ENCODE measurements around the gene RNF144A. TPM values are rescaled to one million over a fixed set of nuclear protein-coding genes. Genes with fewer than 3 reads are reported as not detected.

Gene RNF144A
- total RNA-seq, 1 donor from 2014 or later: 16.6 TPM

DNA sequence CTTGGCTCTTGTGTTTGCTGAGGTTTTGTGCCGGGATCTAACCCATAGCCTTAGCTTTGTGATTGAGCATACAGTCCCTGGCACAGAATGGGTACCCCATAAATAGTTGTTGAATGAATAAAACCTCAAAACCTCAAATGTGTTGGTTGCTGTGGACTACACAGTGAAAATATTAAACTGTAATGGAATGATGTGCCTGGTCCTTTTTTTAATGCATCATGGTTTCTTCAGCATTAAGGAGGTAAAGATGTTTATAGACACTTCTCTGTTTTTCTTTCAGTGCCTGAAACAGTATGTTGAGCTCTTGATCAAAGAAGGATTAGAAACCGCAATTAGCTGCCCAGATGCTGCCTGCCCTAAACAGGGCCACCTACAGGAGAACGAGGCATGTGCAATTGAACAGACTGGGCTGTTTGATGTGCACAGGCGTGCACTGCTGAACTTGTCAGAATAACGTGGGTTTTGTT, 97.0 kb downstream of the RNF144A start:
- H3K27ac Mint-ChIP-seq: peak overlapping the region; percentile 1
- DNase-seq (ENCODE audit: low spot score): no peak

DNA sequence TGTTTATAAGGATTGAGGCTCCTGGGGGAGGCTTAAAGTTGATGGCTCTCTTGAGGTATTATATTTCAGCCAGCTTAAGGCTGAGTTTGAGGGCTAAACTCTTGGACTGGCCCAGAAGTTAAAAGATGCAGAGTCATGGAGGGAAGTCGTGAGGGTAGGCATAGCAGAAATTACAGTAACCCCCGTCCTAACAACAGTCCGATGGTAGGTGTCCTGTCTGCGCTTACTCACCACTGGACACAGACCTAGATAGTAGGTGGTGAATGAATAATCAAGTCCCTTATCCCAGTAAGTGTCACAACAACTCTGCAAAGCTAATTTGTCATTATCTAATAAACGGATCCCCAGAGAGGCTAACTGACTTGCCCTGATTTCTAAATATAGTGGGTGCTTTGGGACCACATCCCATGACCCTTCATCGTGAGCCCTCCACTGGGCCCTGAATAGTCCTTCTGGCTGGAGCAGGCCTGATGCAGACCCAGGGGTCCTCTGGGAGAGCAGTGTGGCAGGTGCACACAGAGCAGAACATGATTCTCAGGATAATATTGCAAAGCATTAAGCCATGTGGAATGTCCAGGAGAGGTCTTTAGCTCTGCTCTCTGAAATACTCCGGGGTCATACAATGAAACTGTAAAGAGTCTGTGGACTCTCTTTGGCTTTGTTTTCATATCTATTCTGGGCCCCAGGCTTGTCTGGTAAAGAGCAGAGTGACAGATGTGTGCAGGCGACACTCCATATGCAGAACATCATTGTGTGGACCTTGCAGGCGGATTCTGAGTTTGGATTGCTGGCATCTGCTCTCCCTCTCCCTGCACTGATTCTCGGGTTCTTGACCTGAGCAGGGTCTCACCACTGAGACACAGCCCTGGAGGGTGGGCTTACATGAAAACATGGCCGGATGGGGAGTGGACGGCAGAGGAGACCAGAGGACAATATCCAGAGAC, 98.1 kb downstream of the RNF144A start:
- no peak for DNase-seq (ENCODE audit: low spot score)
- H3K27me3 Mint-ChIP-seq (ENCODE audit: insufficient read depth): no peaks in the 10 kb centered on the region
- no peak overlapping the region for H3K4me3 Mint-ChIP-seq
- no peaks in the 10 kb centered on the region for H3K9me3 Mint-ChIP-seq
- H3K36me3 Mint-ChIP-seq (ENCODE audit: low read depth): no peaks in the 10 kb centered on the region
- intact Hi-C loops (cut with micrococcal nuclease): no loop called here
- peak overlapping the region; percentile 13 for H3K27ac Mint-ChIP-seq
- H3K4me1 Mint-ChIP-seq (ENCODE audit: low read depth): peaks cover 18% of the 10 kb centered on the region

More for the DNA sequence above, 97.0 kb downstream of the RNF144A start:
- Mint-ChIP-seq H3K27me3 (ENCODE audit: insufficient read depth) (no peaks in the 10 kb centered on the region), H3K4me3 (no peak overlapping the region), H3K9me3 (no peaks in the 10 kb centered on the region), H3K36me3 (ENCODE audit: low read depth) (no peaks in the 10 kb centered on the region), H3K4me1 (ENCODE audit: low read depth) (peaks cover 18% of the 10 kb centered on the region)
- intact Hi-C loops (cut with micrococcal nuclease): loop anchor here (1.0 kb wide), 1 partner anchor 117 kb away; no protein-coding TSS in a partner anchor

- Mint-ChIP-seq H3K27me3 (ENCODE audit: insufficient read depth) (no peaks in the 10 kb centered on the region), H3K9me3 (no peaks in the 10 kb centered on the region), H3K4me1 (ENCODE audit: low read depth) (peaks cover 13% of the 10 kb centered on the region), H3K4me3 (no peak overlapping the region), H3K27ac (no peak overlapping the region), H3K36me3 (ENCODE audit: low read depth) (peaks cover 3% of the 10 kb centered on the region)
- DNase-seq (ENCODE audit: low spot score): no peak
- intact Hi-C loops (cut with micrococcal nuclease): no loop called here
These were observed 98.9 kb downstream of the RNF144A start for GRCh38 chr2:7016148-7016547.

- H3K4me3 Mint-ChIP-seq: no peak overlapping the region
These were observed 99.5 kb downstream of the RNF144A start for GRCh38 chr2:7016601-7017211.

DNA sequence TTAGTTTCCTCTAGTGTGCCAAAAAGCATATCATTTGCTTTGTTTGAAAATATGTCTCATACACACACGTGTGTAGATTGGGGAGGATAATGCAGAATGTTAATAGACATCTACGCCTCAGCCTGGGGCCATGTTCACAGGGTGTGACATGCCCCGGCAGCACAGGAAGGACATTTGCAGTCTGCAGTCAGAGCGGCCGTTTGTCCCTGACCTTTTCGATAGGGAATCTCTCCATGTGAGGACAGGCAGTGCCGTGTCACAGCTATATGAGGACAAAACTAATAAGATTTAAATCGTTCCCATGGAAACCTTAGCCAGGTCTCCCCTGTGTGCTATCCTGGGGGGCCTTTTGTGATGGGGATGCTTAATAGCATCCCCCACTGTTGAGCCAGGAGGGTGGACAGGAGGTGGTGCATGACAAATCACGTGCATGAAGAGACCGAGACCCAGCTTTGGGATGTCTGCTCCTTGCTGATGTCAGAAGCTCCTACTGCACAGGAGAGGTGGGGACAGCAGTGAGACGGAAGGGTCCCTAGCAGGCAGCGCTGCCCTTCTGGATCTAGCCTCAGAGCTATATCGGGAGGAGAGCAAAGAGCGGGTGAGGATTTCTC, 100.6 kb downstream of the RNF144A start:
- H3K9me3 Mint-ChIP-seq: no peaks in the 10 kb centered on the region
- no peak for DNase-seq (ENCODE audit: low spot score)
- H3K27me3 Mint-ChIP-seq (ENCODE audit: insufficient read depth): no peaks in the 10 kb centered on the region
- H3K4me3 Mint-ChIP-seq: no peak overlapping the region
- H3K36me3 Mint-ChIP-seq (ENCODE audit: low read depth): peaks cover 8% of the 10 kb centered on the region
- no peak overlapping the region for H3K27ac Mint-ChIP-seq
- intact Hi-C loops (cut with micrococcal nuclease): no loop called here
- peaks cover 13% of the 10 kb centered on the region for H3K4me1 Mint-ChIP-seq (ENCODE audit: low read depth)

More at GRCh38 chr2:7016601-7017211, 99.5 kb downstream of the RNF144A start:
- Mint-ChIP-seq H3K27me3 (ENCODE audit: insufficient read depth) (no peaks in the 10 kb centered on the region), H3K36me3 (ENCODE audit: low read depth) (peaks cover 8% of the 10 kb centered on the region), H3K9me3 (no peaks in the 10 kb centered on the region), H3K4me1 (ENCODE audit: low read depth) (peaks cover 13% of the 10 kb centered on the region), H3K27ac (no peak overlapping the region)
- no peak for DNase-seq (ENCODE audit: low spot score)
- intact Hi-C loops (cut with micrococcal nuclease): no loop called here

GRCh38 chr2:7018282-7018701, 101.1 kb downstream of the RNF144A start:
- intact Hi-C loops (cut with micrococcal nuclease): no loop called here
- H3K9me3 Mint-ChIP-seq: no peaks in the 10 kb centered on the region
- no peak for DNase-seq (ENCODE audit: low spot score)

GRCh38 chr2:7018767-7019166, 101.6 kb downstream of the RNF144A start:
- H3K4me1 Mint-ChIP-seq (ENCODE audit: low read depth): peaks cover 9% of the 10 kb centered on the region
- peaks cover 8% of the 10 kb centered on the region for H3K36me3 Mint-ChIP-seq (ENCODE audit: low read depth)
- intact Hi-C loops (cut with micrococcal nuclease): no loop called here
- no peak overlapping the region for H3K4me3 Mint-ChIP-seq
- no peak overlapping the region for H3K27ac Mint-ChIP-seq
- H3K27me3 Mint-ChIP-seq (ENCODE audit: insufficient read depth): no peaks in the 10 kb centered on the region
- no peak for DNase-seq (ENCODE audit: low spot score)
- no peaks in the 10 kb centered on the region for H3K9me3 Mint-ChIP-seq

More at GRCh38 chr2:7018282-7018701, 101.1 kb downstream of the RNF144A start:
- H3K27ac Mint-ChIP-seq: no peak overlapping the region
- H3K4me1 Mint-ChIP-seq (ENCODE audit: low read depth): peaks cover 13% of the 10 kb centered on the region
- H3K27me3 Mint-ChIP-seq (ENCODE audit: insufficient read depth): no peaks in the 10 kb centered on the region
- H3K4me3 Mint-ChIP-seq: no peak overlapping the region
- H3K36me3 Mint-ChIP-seq (ENCODE audit: low read depth): peaks cover 8% of the 10 kb centered on the region

GRCh38 chr2:7019191-7019590, 102.0 kb downstream of the RNF144A start:
- Mint-ChIP-seq H3K4me3 (no peak overlapping the region), H3K9me3 (no peaks in the 10 kb centered on the region), H3K27me3 (ENCODE audit: insufficient read depth) (no peaks in the 10 kb centered on the region), H3K4me1 (ENCODE audit: low read depth) (peaks cover 4% of the 10 kb centered on the region), H3K36me3 (ENCODE audit: low read depth) (peaks cover 8% of the 10 kb centered on the region), H3K27ac (no peak overlapping the region)
- DNase-seq (ENCODE audit: low spot score): no peak
- intact Hi-C loops (cut with micrococcal nuclease): no loop called here

DNA sequence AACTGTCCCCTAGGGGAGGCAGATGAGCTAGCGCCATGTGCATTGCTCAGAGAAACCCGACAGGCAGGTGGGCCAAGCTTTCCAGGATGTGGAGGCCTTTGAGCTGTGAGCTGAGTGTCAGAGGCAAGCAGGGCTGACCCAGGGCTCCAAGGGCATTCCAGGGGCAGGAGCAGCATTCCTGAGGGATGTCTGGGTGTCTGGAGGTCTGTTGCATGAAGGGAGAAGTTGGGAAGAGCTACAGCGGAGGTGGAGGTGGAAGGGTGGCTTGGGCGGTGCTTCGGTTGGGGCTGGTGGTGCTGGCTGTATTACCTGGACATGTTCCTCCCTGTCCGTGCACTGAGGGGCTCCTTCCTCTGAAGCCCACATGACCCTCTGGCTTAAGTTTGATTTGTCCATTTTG, 102.8 kb downstream of the RNF144A start:
- Mint-ChIP-seq H3K9me3 (no peaks in the 10 kb centered on the region), H3K27me3 (ENCODE audit: insufficient read depth) (no peaks in the 10 kb centered on the region), H3K36me3 (ENCODE audit: low read depth) (peaks cover 8% of the 10 kb centered on the region), H3K4me1 (ENCODE audit: low read depth) (no peaks in the 10 kb centered on the region), H3K4me3 (no peak overlapping the region), H3K27ac (no peak overlapping the region)
- intact Hi-C loops (cut with micrococcal nuclease): no loop called here
- no peak for DNase-seq (ENCODE audit: low spot score)

DNA sequence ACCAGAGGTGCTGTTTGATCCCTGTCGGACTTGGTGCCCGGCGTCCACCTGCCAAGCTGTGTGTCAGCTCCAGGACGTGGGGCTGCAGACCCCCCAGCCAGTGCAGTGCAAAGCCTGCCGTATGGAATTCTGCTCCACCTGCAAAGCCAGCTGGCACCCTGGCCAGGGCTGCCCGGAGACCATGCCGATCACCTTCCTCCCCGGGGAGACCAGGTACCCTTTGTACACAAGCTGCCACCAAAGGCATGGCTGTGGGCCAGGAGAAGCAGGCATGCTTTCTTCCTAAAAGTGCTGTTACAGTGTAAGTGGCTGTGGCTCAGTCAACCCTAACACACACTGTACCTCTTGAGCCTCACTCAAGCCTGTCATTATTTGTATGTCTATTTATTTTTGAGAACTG, 103.3 kb downstream of the RNF144A start:
- intact Hi-C loops (cut with micrococcal nuclease): no loop called here
- no peaks in the 10 kb centered on the region for H3K27me3 Mint-ChIP-seq (ENCODE audit: insufficient read depth)
- no peak overlapping the region for H3K27ac Mint-ChIP-seq
- no peak for DNase-seq (ENCODE audit: low spot score)
- H3K9me3 Mint-ChIP-seq: no peaks in the 10 kb centered on the region
- peaks cover 8% of the 10 kb centered on the region for H3K36me3 Mint-ChIP-seq (ENCODE audit: low read depth)
- no peaks in the 10 kb centered on the region for H3K4me1 Mint-ChIP-seq (ENCODE audit: low read depth)
- no peak overlapping the region for H3K4me3 Mint-ChIP-seq

DNA sequence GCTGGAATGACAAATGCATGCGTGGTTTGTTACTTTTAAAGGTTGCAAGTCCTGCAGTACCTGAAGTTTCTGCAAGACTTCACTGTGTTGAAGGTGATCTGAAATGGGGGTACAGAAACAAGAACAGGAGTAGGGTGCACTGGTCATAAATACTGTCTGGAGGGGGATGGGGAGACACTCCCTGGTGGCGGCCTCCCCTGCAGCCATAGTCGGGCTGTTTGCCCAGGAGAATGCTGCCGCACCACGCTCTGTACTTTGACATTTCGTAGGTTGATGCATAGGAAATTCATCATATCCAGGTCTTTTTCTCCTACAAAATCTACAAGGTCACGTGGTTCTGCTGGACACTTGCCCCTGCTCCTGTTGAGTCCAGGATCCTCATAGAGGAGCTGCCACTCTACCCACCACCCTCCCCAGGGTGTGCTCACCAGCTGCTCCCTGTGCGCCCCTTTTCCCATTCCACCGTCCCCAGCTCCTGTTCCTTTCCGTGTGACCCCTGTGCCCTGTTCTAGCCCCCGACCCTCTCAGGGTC, 103.8 kb downstream of the RNF144A start:
- DNase-seq (ENCODE audit: low spot score): no peak
- Mint-ChIP-seq H3K27me3 (ENCODE audit: insufficient read depth) (no peaks in the 10 kb centered on the region), H3K27ac (no peak overlapping the region), H3K4me3 (no peak overlapping the region), H3K4me1 (ENCODE audit: low read depth) (no peaks in the 10 kb centered on the region), H3K9me3 (no peaks in the 10 kb centered on the region), H3K36me3 (ENCODE audit: low read depth) (peaks cover 10% of the 10 kb centered on the region)
- intact Hi-C loops (cut with micrococcal nuclease): no loop called here

DNA sequence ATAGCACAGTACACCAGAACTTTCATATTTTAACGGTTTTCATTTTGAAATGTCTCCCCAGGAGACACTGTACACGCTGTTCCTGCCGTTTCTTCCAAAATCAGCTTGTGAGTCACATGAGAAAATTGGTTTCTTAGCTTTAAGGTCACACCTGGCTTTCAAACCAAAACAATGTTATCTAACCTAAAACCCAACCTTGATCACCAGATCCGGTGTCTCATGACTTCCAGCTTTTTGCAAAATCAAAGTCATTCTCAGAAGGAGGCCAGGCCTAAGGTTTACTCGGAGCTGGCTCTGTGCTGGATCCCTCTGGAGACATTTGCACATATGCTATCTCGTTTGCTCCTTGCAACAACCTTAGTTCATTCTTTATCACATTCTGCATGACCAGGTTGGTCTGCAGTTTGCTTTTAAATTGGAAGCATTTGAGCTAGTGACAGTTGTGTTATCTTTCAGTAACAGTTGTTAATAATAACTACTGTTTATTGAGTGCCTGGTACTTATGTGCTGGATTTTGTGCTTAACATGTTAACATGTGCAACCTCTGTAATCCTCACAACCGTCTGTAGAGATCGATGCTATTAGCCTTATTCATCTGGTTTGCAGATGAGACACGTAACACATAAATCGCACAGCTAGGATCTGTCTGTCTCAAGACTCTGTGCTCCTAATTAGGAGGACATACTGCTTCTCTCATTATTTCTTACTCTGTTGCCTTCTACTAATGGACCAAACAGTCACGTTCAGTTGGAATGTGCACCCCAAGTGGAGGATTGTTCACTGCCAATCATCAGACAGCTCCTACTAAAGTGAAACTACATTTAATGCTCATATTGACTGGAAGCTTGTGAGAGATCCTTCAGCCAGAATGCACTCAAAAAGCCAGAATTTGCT, 105.5 kb downstream of the RNF144A start:
- no peak overlapping the region for H3K27ac Mint-ChIP-seq

More for the DNA sequence above, 105.5 kb downstream of the RNF144A start:
- Mint-ChIP-seq H3K9me3 (no peaks in the 10 kb centered on the region), H3K27me3 (ENCODE audit: insufficient read depth) (no peaks in the 10 kb centered on the region), H3K4me1 (ENCODE audit: low read depth) (peaks cover 4% of the 10 kb centered on the region), H3K4me3 (no peak overlapping the region), H3K36me3 (ENCODE audit: low read depth) (peaks cover 13% of the 10 kb centered on the region)
- no peak for DNase-seq (ENCODE audit: low spot score)
- intact Hi-C loops (cut with micrococcal nuclease): no loop called here

Data from activated T-helper 1 cell treated with anti-CD3 and anti-CD28 coated beads, Interleukin-12 subunit alpha, Interleukin-12 subunit beta, Interleukin-2, Interleukin-4 antibody, amounts not matched to agents 30 ng/mL and 10 ng/mL and 1 ng/mL, durations not matched to agents 14 hours and 24 hours and 36 hours (primary cell).